Measurements from ENCODE around the gene MITF.

DNA sequence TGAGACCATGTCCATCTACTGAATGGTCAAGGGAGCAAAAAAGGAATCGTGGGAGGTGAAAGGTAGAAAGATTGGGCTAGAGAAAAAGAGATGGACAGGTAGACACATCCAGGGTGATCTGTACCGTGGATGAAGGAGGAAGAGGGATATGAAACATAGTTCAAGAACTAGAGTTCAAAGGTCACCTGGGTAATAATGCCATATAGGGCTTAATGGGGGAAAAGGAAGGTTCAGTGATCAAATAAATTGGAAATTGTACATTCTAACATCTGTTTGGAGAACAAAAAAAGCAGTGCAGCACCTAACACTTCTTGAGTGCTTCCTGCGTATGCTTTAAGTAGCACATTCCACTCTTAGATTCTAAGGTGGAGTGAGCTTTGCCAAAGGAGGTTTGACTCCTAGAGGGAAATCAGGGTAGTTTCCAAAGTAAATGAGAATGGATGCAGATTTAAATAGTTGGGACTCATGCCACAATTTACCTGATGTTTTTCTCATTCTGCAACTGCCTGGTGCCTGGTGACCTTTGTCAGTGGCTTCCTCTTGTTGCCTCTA lies 46.6 kb downstream of the MITF start:
- TF ChIP-seq, protein P1, sequence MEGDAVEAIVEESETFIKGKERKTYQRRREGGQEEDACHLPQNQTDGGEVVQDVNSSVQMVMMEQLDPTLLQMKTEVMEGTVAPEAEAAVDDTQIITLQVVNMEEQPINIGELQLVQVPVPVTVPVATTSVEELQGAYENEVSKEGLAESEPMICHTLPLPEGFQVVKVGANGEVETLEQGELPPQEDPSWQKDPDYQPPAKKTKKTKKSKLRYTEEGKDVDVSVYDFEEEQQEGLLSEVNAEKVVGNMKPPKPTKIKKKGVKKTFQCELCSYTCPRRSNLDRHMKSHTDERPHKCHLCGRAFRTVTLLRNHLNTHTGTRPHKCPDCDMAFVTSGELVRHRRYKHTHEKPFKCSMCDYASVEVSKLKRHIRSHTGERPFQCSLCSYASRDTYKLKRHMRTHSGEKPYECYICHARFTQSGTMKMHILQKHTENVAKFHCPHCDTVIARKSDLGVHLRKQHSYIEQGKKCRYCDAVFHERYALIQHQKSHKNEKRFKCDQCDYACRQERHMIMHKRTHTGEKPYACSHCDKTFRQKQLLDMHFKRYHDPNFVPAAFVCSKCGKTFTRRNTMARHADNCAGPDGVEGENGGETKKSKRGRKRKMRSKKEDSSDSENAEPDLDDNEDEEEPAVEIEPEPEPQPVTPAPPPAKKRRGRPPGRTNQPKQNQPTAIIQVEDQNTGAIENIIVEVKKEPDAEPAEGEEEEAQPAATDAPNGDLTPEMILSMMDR (IDR thresholded peaks at IDR 0.05) = no peak
- no peak for TF ChIP-seq POLR2A (IDR thresholded peaks at IDR 0.05)
